HG03442 (cell line): ENCODE measurements around the gene SFI1.
A peak's percentile ranks its signal among the peaks of the same experiment; 100 is the strongest.
"Not testable (repeated sequence)": the region's sequence is repeated elsewhere in the genome, so short reads cannot be mapped to it uniquely, and the experiment has no call there.

ENCODE experiments used
- ATAC-seq: cut with Tn5 transposase; IDR thresholded peaks from one replicate; pipeline ENCODE4 v1.9.1; 2021; ENCODE audit warnings: mild to moderate bottlenecking, moderate library complexity; ENCODE audit not compliant: unreplicated experiment

SFI1 gene

DNA sequence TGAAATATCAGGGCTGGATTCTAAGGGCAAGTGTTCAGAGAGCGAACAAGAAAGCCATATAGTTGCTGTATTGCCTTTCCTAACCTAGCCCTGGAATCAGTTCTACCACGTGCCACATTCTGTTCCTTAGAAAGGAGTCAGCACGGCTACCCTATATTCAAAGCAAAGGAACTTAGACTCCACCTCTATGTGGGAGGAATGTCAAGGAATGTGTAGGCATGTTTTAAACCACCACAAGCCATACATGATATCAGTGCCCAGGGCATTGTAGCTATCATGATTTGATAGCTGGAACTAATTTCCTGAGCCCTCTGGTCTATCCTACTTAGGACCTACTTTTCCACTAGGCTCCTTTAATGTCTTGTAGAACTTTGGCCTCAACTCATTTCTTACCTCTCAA, 4.2 kb upstream of the SFI1 start:
- no peak for ATAC-seq

DNA sequence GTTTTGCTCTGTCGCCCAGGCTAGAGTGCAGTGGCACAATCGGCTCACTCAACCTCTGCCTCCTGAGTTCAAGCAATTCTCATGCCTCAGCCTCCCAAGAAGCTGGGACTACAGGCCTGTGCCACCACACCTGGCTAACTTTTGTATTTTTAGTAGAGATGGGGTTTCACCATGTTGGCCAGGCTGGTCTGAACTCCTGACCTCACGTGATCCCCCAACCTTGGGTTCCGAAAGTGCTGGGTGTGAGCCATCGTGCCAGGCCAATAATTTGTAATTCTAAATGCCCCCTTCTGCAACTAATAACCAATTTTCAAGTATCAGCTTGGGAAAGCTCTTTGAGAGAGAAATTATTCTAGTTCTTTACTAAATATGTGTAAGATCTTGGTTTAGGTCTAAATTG, 3.0 kb upstream of the SFI1 start:
- ATAC-seq = not testable (repeated sequence)

DNA sequence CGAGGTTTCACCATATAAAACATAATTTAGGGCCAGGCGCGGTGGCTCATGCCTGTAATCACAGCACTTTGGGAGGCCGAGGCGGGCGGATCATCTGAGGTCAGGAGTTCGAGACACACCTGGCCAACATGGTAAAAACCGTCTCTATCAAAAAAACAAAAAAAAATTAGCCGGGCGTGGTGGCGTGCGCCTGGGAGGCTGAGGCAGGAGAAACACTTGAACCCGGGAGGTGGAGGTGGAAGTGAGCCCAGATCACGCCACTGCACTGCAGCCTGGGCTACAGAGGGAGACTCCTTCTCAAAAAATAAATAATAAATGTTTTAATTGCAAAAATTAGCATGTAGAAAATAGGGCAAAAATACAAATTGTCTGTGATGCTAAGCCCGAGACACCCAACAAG, 993 bp upstream of the SFI1 start:
- ATAC-seq = no peak

DNA sequence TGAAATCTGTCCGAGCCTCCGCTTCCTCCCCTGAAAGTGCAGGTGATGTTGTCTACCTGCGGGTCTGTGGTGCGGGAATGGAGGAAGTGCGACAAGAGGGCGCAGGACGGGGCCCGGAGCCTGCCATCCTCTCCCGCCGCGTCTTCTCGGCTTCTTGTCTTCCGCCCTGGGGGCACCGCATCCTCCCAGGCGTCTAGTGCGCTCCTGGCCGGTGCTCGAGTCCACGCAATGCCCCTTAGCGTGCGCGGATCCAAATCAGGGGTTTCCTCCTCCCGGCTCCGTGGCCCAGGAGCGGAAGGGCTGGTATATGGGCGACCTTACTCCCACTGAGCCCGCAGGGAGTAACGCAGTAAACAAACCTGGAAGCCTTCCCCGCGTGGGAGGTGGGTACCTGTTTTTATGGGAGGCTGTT, 405 bp downstream of the SFI1 start:
- no peak for ATAC-seq

DNA sequence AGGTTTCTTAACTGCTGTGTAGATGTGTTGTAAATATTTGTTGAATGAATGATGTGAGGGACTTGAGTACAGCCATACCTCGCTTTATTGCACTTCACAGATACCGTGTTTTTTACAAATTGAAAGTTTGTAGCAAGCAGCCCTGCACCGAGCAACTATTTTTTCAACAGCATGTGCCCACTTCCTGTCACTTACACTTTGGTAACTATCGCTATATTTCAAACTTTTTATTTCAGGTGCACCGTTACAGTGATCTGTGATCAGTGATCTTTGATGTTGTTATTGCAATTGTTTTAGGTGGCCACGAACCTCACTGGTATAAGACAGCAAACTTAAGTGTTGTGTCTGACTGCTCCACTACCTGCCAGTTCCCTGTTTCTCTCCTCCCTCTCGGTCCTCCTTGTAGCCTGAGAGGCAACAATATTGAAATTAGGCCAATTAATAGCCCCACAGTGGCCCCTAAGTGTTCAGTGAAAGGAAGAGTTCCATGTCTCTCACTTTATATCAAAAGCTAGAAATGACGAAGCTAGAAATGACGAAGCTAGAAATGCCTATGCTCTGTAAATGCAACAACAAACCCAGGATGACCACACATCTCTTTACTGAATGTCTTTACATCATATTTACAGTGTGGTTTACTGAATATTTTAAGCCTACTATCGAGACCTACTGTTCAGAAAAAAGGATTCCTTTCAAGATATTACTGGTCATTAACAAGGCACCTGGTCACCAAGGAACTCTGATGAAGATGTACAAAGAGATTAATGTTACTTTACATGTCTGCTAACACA, 1.0 kb downstream of the SFI1 start:
- no peak for ATAC-seq

DNA sequence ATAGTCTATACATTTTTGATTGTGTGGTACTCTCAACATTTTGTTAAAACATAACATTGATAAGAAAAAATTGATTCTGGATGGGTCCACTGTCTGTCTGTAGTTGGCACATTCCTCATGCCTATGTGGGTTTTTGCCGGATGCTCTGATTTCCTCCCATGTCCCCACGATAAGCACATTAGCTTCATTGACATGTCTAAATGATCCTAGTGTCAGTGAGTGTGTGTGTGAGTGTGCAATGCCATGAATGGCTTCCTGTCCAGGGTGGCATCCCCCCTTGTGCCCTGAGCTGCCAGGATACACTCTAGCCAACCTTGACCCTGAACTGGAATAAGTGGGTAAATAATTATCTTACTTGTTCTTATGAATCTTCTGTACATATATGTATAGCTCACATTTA, 5.4 kb downstream of the SFI1 start:
- ATAC-seq = no peak

DNA sequence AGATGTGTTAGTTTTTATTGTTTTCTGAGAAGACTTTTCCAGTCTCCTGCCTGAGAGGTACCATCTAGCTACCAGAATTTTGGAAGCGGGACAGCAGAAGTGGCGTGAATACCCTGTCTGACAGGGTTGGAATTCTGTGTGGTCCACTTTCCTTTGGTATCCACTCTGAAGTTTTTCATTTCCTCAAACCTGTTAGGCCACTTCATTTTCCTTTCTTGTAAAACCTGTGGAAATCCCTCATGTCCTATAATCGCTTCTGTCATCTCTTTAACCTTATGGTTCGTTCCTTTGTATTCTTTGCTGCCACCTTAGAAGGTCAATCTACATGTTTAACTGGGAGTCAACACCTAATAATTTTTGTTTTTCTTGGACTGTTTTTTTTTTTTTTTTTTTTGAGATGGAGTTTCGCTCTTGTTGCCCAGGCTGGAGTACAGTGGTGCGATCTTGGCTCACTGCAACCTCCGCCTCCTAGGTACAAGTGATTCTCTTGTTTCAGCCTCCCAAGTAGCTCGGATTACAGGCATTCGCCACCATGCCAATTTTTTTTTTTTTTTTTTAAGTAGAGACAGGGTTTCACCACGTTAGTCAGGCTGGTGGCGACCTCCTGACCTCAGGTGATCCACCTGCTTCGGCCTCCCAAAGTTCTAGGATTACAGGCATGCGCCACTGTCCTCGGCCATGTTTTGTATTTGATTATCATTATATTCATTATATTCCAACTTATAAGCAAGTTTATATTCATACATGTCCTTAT, 7.1 kb downstream of the SFI1 start:
- ATAC-seq = no peak

DNA sequence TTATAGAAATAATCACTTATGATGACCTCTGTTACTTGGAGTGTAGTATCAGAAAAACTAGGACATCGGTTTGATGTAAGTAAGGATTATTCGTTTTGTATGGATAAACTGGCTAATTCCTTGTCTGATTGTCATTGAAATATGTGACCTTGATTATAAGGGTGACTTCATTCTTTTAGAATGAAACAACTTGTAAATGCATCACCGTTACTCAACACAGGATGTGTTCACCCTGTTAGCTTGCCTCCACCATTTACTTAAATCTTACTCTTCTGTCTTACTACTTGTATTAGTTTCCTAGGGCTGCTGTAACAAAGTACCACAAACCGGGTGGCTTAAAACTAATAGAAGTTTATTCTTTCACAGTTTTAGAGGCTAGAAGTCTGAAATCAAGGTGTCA, 7.9 kb downstream of the SFI1 start:
- no peak for ATAC-seq

DNA sequence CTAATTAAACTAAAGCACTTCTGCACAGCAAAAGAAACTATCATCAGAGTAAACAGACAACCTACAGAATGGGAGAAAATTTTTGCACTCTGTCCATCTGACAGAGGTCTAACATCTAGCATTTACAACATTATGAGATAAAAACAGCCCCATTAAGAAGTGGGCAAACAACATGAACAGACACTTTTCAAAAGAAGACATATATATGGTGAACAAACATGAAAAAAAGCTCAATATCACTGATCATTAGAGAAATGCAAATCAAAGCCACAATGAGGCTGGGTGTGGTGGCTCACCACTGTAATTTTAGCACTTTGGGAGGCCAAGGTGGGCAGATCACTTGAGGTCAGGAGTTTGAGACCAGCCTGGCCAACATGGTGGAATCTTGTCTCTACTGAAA, 11.2 kb downstream of the SFI1 start:
- not testable (repeated sequence) for ATAC-seq

DNA sequence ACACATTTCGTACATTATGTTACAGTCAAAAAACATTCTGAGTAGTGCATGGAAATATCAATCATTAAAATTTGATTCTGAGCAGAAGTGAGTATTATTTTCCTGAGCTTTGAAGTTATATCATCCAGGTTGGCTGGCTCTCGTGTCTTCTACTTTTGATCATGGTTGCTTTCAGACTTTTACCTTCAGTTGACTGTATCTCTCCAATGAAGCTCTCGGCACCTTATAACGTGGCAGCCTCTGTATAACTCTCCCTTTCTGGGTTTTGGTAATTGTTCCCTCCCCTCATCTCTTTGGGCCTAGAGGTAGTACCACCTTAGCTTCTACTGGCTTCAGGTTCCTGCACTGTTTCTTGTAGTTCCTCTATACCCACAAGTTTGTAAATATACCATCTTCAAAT, 12.2 kb downstream of the SFI1 start:
- ATAC-seq = no peak

DNA sequence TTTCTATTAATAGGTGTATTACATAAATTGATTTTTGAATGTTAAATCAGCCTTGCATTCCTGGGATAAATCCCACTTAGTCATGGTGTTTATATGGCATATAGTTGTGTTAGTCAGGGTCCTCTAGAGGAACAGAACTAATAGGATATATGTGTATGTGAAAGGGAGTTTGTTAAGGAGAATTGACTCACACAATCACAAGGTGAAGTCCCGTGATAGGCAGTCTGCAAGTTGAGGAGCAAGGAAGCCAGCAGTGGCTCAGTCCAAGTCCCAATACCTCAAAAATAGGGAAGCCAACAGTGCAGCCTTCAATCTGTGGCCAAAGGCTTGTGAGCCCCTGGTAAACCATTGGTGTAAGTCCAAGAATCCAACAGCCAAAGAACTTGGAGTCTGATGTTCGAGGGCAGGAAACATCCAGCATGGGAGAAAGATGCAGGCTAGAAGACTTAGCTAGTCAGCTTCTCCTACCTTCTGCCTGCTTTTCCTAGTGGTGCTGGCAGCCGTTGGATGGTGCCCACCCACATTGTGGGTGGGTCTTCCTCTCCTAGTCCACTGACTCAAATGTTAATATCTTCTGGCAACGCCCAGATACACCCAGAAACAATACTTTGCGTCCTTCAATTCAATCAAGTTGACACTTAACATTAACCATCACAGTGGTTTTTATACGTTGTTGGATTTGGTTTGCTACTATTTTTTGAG, 12.9 kb downstream of the SFI1 start:
- no peak for ATAC-seq

DNA sequence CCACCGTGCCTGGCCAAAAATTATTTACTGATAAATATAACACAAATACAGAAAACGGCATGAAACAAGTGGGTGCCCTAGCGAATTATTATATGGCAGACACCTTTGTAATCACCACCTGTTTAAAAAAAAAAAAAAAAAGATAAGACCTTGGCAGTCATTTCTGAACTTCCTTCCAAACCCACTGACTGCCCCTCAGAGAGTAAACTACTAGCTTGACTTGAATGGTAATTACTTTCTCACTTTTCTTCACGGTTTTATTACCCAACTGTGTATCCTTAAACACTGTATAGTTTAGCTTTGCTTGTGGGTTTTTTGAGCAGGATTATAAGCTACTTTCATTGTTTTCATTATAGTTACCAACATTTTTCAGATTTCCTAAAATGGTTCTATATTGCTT, 23.7 kb downstream of the SFI1 start:
- no peak for ATAC-seq

DNA sequence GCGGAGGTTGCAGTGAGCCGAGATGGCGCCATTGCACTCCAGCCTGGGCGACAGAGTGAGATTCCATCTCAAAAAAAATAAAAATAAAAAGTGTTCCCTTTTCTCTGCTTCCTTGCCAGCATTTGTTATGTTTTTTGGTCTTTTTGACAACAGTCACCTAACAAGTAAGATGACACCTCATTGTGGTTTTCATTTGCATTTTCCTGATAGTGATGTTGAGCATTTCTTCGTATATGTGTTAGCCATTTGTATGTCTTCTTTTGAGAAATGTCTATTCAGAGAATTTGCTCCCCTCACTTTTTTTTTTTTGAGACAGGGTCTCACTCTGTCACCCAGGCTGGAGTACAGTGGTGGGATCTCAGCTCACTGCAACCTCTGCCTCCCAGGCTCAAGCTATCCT, 27.8 kb downstream of the SFI1 start:
- not testable (repeated sequence) for ATAC-seq

DNA sequence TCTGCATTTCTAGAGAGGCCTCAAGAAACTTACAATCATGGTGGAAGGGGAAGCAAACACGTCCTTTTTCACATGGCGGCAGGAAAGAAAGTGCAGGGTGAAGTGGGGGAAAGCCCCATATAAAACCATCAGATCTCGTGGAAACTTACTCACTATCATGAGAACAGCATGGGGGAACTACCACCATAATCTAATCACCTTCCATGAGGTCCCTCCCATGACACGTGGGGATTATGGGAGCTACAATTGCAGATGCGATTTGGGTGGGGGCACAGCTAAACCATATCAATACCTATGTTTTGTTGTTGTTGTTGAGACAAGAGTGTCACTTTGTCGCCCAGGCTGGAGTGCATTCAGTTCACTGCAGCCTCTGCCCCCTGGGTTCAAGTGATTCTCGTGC, 29.9 kb downstream of the SFI1 start:
- no peak for ATAC-seq

DNA sequence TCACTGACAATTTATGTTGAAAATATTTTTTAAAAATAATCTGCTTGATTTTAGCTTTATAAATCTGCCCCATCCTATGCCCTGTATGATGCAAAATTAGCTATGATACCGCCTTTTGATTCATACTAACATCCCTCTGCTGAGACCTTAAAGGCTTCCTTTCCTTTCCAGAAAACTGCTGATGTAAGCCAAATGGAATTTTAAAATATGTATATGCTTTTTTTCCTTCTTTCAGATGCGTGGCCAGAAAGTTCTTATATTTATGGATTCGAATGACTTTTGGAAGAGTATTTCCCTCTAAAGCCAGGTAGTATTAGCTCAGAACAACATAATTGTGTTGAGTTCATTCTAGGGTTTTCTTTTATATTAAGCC, 34.5 kb downstream of the SFI1 start:
- no peak for ATAC-seq

DNA sequence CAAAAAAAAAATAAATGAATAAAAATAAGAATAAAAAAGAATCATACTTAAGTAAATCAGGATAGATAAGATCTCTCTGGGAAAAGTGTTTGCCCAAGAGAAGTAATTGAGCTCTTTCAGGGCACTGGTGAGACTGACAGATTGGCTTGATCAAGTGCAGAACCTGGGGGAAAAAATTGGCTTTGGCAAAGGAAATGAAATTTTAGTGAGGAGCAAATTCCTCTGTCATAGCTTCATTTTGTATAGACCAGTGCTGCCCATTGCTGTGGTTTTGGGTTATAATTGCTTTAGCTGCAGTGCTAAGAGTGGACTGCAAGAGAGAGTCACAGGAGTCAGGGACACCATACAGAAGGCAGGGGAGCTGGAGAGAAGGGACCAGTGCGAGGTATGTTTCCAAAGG, 35.7 kb downstream of the SFI1 start:
- no peak for ATAC-seq

DNA sequence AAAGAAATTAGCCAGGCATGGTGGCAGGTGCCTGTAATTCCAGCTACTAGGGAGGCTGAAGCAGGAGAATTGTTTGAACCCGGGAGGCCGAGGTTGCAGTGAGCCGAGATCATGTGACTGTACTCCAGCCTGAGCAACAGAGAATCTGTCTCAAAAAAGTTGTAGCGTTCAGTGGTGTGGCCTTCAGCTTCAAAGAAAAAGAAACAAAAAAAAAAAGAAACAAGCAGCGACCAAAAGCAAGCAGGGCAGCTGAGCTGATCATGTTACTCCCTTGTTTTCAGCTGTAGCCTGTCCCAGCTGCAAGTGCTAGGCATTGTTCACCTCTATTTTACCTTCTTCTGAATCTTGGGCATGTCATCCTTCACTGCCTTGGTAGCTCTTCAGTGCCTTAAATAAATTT, 37.0 kb downstream of the SFI1 start:
- no peak for ATAC-seq

DNA sequence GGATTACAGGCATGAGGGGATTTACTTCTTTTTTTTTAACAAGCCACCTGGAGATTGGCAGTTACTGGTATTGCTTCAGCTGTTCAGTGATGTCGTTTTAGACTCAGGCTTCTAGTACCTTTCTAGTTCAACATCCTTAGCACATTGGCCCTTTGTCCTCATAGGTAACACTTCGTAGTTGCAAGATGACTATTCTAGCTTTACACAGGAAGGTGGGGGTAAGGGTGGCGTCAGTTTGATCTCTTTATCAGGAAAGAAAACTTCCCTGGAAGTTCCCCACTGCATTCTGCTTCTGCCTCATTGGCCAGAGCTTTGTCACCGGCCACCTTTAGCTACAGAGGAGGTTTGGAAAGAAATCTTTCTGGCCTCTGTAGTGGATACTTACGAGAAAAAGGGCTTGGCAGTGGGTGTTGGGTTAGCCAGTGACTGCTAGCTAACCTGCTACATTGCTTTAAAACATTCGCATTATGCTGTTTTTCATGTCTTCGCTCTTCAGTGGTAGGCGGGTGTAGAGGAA, 40.7 kb downstream of the SFI1 start:
- peak; percentile 55 for ATAC-seq

DNA sequence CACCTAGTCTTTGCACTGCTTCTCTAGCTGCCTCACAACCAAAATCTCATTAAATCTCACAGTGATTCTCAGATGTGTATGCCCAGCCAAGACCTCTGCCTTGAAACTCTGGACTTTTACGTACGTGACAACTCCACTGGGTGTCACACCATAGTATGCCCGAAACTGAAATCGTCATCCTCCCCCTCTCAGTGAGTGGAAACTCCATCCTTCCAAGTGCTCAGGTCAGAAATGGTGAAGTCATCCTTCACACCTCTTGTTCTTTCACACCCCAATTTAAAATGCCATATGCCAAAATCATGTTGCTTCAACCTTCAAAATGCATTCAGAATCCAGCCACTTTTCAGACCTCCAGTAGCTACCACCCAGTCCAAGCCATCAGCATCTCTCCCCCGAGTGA, 42.5 kb downstream of the SFI1 start:
- ATAC-seq = no peak

DNA sequence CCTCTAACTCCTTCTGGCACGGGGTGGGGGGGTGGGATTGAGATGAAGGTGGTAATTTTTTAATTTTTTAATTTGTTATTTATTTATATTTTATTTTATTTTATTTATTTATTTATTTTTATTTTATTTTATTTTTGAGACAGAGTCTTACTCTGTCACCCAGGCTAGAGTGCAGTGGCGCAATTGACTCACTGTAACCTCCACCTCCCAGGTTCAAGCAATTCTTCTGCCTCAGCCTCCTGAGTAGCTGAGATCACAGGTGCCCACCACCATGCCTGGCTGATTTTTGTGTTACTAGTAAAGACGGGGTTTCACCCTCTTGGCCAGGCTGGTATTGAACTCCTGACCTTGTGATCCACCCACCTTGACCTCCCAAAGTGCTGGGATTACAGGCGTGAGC, 43.8 kb downstream of the SFI1 start:
- not testable (repeated sequence) for ATAC-seq

DNA sequence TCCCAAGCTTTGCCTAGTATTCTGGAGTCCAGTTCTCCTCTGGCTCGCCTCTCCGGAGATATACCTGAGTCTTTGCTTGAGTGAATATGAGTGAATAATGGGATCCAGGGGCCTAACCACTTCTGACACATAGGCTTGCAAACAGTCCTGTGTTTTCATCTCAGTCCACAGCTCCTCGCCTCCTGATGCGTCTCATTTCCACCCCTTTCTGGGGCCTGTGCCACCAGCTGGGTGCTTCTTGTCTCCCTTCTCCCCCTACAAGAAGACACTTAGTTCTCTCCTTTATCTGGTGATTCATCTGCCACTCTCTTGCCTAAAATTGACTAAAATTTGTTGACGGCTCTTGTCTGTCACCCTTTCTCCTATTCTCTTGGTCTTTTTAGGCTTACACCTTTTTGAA, 44.6 kb downstream of the SFI1 start:
- ATAC-seq = no peak
